Retinal pigment epithelial cell (primary cell): ENCODE data around the gene AKAP1.
A peak's percentile ranks its signal among the peaks of the same experiment; 100 is the strongest.

ENCODE experiments used
- DNase-seq: peaks from one replicate; pipeline ENCODE4 v3.0.0-alpha.2; 2010; ENCODE audit warnings: low read depth
- H3K4me3 ChIP-seq: 2 replicates; pipeline ENCODE4 v1.5.1; 2011; ENCODE audit warnings: mild to moderate bottlenecking, low read length, control low read depth, moderate library complexity
- TF ChIP-seq, protein P1 (sequence below): conservative IDR thresholded peaks from 2 replicates; pipeline ENCODE4 v1.5.1; 2011; ENCODE audit warnings: low read depth, low read length, control low read depth, inconsistent platforms

Gene AKAP1

DNA sequence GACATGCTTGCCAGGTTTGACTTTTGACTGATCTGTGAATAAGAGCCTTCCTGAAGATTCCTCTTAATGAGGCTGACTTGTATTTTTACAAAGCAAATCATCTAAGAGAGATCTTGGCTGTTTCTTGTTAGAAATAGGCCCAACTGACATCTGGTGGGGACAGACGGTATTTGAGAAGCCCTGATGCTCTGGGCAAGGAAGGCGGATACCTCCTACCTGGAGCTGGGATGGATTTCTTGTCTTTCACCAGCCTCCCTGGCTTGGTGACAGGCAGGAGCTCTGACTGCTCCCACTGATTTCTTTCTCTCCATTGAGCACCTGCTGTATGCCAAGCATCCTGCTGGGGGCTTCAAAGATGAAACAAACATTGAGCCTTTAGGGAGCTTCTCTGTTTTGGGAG is 40.4 kb downstream of the AKAP1 start:
- no peak overlapping the region for H3K4me3 ChIP-seq
- TF ChIP-seq, protein P1, sequence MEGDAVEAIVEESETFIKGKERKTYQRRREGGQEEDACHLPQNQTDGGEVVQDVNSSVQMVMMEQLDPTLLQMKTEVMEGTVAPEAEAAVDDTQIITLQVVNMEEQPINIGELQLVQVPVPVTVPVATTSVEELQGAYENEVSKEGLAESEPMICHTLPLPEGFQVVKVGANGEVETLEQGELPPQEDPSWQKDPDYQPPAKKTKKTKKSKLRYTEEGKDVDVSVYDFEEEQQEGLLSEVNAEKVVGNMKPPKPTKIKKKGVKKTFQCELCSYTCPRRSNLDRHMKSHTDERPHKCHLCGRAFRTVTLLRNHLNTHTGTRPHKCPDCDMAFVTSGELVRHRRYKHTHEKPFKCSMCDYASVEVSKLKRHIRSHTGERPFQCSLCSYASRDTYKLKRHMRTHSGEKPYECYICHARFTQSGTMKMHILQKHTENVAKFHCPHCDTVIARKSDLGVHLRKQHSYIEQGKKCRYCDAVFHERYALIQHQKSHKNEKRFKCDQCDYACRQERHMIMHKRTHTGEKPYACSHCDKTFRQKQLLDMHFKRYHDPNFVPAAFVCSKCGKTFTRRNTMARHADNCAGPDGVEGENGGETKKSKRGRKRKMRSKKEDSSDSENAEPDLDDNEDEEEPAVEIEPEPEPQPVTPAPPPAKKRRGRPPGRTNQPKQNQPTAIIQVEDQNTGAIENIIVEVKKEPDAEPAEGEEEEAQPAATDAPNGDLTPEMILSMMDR: no peak
- no peak for DNase-seq

DNA sequence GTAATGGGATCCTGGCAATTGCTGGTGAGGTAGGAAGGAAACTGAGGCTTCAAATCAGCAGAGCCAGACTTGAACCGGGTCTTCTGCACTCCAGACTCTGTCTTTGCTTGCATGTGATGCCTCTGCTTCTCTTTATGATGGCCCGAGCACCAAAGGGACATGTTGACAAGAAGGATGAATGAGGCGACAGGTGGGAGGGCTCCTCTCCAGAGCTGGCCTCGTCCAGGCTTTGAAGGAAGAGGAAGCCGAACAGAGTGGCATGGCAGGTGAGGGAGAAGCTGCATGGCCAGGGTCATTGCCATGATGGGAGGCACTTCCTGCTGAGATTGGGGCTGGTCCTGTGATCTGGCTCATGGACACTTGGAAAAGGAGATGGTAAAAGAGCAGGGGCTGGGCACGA is 40.8 kb downstream of the AKAP1 start:
- TF ChIP-seq, protein P1: no peak
- no peak overlapping the region for H3K4me3 ChIP-seq
- DNase-seq: no peak

DNA sequence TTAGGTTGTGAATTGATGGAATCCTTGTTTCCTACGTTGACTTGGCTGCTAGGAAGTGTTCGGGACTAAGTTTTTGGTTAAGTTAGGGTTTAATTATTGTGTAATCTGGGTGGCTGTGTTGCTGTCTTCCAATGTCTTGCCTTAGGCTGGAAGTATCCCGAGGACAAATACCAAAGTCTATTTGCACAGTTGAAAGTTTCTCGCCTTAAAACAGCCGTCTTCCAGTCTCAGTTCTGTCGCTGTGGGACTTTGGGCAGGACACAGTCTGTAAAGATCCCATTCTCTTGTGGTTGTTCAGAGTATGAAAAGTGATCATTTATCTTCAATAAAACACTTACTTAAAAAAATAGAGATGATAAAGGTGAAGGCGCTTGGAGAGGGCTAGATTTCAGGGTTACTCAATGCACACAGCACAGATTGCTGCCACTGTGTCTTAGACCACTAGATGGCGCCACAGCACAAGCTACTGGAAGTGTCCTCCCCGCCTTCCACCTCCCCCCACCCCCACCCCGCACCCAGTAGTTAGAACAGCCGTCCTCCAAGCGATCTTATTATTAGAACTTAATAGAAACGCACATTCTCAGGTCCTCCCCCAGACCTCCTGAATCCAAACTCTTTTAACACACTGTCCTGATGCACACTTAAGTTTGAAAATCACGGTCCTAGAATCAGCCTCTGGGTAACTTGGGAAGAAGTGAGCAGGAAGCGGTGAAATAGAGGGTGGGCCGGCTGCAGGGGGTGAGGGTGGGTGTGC is 45.8 kb downstream of the AKAP1 start:
- DNase-seq: peak; percentile 18
- TF ChIP-seq, protein P1: peak; percentile 78
- H3K4me3 ChIP-seq: peak overlapping the region; percentile 20

DNA sequence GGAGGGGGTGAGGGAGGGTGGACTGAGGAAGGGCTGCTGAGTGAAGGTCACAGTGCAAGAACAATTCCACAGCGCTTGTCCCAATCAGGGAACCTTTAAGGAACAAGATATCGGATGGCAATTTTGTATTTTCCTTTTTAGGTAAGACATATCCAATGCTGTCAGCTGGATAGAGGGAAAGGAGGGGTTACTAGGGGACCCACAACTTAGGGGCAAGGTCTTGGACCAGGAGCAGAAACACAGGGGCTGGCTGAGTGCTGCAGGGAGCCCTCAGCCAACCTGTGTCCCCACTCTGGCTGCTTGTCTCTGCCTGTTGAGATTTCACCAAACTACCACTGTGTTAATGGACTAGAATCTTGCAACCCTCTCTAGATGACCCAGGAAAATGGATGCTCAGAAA is 47.6 kb downstream of the AKAP1 start:
- DNase-seq: no peak
- TF ChIP-seq, protein P1: no peak
- H3K4me3 ChIP-seq: no peak overlapping the region

DNA sequence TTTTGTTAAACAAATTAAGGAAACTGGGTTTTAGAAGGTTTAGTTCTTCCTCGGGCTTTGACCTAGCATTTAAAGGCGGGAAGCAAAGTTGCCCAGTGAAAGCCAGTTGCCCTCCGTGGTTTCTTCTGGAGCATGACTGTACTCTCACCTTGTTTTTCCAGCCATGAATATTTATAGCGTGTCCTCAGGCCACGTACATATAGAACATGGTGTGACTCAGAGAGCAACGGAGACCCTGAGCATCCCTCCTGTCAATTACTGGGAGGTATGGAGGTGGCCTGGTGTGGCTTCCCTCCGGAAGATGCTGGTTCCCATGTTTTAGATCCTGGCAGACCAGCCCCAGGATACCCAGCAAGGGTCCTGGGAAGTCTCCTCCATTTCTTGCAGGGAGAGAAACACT is 48.4 kb downstream of the AKAP1 start:
- TF ChIP-seq, protein P1: no peak
- H3K4me3 ChIP-seq: no peak overlapping the region
- no peak for DNase-seq

DNA sequence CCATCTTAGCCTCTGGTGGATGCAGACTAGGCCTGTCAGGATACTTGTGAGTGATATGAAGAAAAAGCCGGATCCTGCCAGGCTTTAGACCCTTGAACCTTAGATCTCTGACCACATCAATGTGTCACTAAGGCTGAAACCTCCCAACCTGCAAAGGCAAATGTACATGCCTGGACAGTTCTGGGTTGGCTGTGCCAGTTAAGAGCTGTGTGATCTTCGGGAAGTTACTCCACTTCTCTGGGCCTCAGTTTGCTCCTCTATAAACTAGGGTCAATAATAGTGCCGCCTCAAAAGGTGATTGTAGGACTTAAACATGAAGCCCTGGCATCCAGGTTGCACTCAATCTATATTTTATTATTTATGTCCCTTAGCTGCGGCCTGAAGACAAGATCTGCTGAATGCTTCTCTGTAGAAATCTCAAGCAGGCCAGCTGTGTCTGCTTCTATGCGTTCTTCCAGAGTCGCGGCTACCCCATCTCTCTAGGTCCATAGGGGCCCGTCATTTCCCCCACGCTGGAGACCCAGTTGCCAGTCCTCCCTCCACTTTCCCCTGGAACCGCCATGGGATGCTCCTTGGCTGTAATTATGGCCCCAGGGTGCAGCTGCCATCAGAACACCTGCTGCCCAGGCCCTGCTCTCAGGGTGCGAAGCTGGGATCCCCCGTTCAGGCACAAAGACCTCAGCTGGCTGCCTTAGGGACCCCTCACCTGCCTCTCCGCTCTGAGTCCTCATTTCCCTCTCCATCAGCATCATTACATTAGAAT is 50.2 kb downstream of the AKAP1 start:
- no peak overlapping the region for H3K4me3 ChIP-seq
- TF ChIP-seq, protein P1: no peak
- no peak for DNase-seq
